B cell (primary cell): ENCODE results near the gene ABCA2. TPM values are rescaled to one million over a fixed set of nuclear protein-coding genes. Genes with fewer than 3 reads are reported as not detected.

Source experiments
- ATAC-seq: fragments of 200-7000 bp; cut with Tn5 transposase; one replicate; pipeline ENCODE4 v1.10.0; 2021; ENCODE audit warnings: low read depth, mild to moderate bottlenecking, moderate number of reproducible peaks, moderate library complexity
- CTCF ChIA-PET: fragments of 350-600 bp; sonication (Branson Sonifier 250); formaldehyde crosslinking; loops from one replicate; lab custom pipeline; 2021; ENCODE audit warnings: antibody characterized with exemption, inconsistent platforms; lab: Charles Lee
- POLR2A ChIA-PET: fragments of 350-600 bp; sonication (Branson Sonifier 250); formaldehyde crosslinking; loops from one replicate; lab custom pipeline; 2021; ENCODE audit warnings: antibody characterized with exemption; lab: Charles Lee
- DNase-seq: peaks from one replicate; pipeline ENCODE4 v3.0.0; 2013
- H2AFZ ChIP-seq: 2 replicates; pipeline ENCODE4 v1.6.1; 2012; ENCODE audit warnings: mild to moderate bottlenecking, low read depth, low read length; ENCODE audit not compliant: insufficient read depth, poor library complexity, severe bottlenecking
- H3K27ac ChIP-seq, 2 donors: 1 replicate in 1 of 2; 2 replicates in 1 of 2; pipeline ENCODE4 v1.5.1; 2012 to 2013; ENCODE audit warnings: low read length in 2 of 2, mild to moderate bottlenecking in 2 of 2, moderate library complexity in 1 of 2
- H3K27me3 ChIP-seq, 4 experiments: fragments of 200-600 bp in 1 of 4; sonication (generic) in 1 of 4; replicated peaks in 1 of 4; 1 replicate in 2 of 4; 2 replicates in 2 of 4; pipeline versions ENCODE4 v1.6.1 to v1.7.0; 2013 to 2016; ENCODE audit warnings: low read length in 3 of 4, mild to moderate bottlenecking in 2 of 4, mixed read lengths in 1 of 4, moderate library complexity in 1 of 4; ENCODE audit not compliant: insufficient read depth in 4 of 4, control insufficient read depth in 3 of 4; ENCODE audit errors: control extremely low read depth in 1 of 4
- H3K36me3 ChIP-seq, 2 experiments: replicated peaks in 1 of 2; 1 replicate in 1 of 2; 2 replicates in 1 of 2; pipeline versions ENCODE4 v1.6.1 to v1.7.1; 2013; ENCODE audit warnings: low read length in 1 of 2; ENCODE audit not compliant: insufficient read depth in 2 of 2, control insufficient read depth in 1 of 2; ENCODE audit errors: control extremely low read depth in 1 of 2, extremely low read depth in 1 of 2
- H3K4me1 ChIP-seq, 2 donors: fragments of 200-600 bp in 1 of 2; sonication (generic) in 1 of 2; 1 replicate in 1 of 2; 2 replicates in 1 of 2; pipeline versions ENCODE4 v1.5.1 to v1.6.1; 2013 to 2017; ENCODE audit warnings: low read length in 2 of 2; ENCODE audit not compliant: control insufficient read depth in 2 of 2, insufficient read depth in 2 of 2
- H3K4me2 ChIP-seq: replicated peaks from 2 replicates; pipeline ENCODE3; 2012; ENCODE audit warnings: mild to moderate bottlenecking, low read depth, low read length; ENCODE audit not compliant: poor library complexity, severe bottlenecking
- H3K4me3 ChIP-seq, 5 experiments: fragments of 200-600 bp in 1 of 5; sonication (generic) in 1 of 5; 1 replicate in 3 of 5; 2 replicates in 2 of 5; pipeline versions ENCODE4 v1.5.1 to v1.7.0; 2011 to 2016; ENCODE audit warnings: low read length in 4 of 5, mild to moderate bottlenecking in 4 of 5, low read depth in 2 of 5, control low read depth in 1 of 5, moderate library complexity in 1 of 5; ENCODE audit not compliant: insufficient read depth in 1 of 5; ENCODE audit errors: control extremely low read depth in 1 of 5, extremely low read depth in 1 of 5
- H3K79me2 ChIP-seq: fragments of 200-600 bp; sonication (generic); one replicate; pipeline ENCODE4 v1.6.0; 2016; ENCODE audit warnings: low read length; ENCODE audit not compliant: control insufficient read depth, insufficient read depth
- H3K9ac ChIP-seq: fragments of 200-600 bp; sonication (generic); 2 replicates; pipeline ENCODE4 v1.6.1; 2017; ENCODE audit warnings: mild to moderate bottlenecking, low read length, moderate library complexity
- H3K9me3 ChIP-seq, 3 donors: one replicate each; pipeline versions ENCODE4 v1.6.1 to v1.7.1; 2013; ENCODE audit warnings: low read length in 2 of 3; ENCODE audit not compliant: control insufficient read depth in 2 of 3, insufficient read depth in 1 of 3; ENCODE audit errors: control extremely low read depth in 1 of 3
- H4K20me1 ChIP-seq: 2 replicates; pipeline ENCODE4 v1.6.0; 2012; ENCODE audit warnings: mild to moderate bottlenecking, low read length; ENCODE audit not compliant: insufficient read depth, control insufficient read depth, poor library complexity, severe bottlenecking
- H3K27ac Mint-ChIP-seq: one replicate; pipeline ENCODE4 v1.8.0; 2021; ENCODE audit warnings: mixed read lengths
- H3K27me3 Mint-ChIP-seq: one replicate; pipeline ENCODE4 v1.8.0; 2021; ENCODE audit warnings: mixed read lengths
- H3K4me1 Mint-ChIP-seq: one replicate; pipeline ENCODE4 v1.8.0; 2021; ENCODE audit warnings: mixed read lengths
- H3K4me3 Mint-ChIP-seq: one replicate; pipeline ENCODE4 v1.8.0; 2021; ENCODE audit warnings: mixed read lengths
- H3K9me3 Mint-ChIP-seq: one replicate; pipeline ENCODE4 v1.8.0; 2022; ENCODE audit warnings: mixed read lengths; ENCODE audit not compliant: insufficient read depth
- EZH2 ChIP-seq: IDR thresholded peaks from 2 replicates; pipeline ENCODE4 v1.6.1; 2012; ENCODE audit warnings: borderline replicate concordance, low read depth, mild to moderate bottlenecking, moderate library complexity, low read length; ENCODE audit not compliant: insufficient read depth, poor library complexity, severe bottlenecking
- WGBS: methylation state at CpG from one replicate; pipeline ENCODE4 v1.1.5; 2013; ENCODE audit warnings: missing lambda C conversion rate; ENCODE audit not compliant: insufficient coverage; 5-methylcytosine and 5-hydroxymethylcytosine counted together
- intact Hi-C: fragments of 100-400 bp; cut with micrococcal nuclease; formaldehyde crosslinking; loops from one replicate; pipeline ENCODE4 v1.10.0; 2022
- polyA plus RNA-seq: library from polyadenylated mRNA; depleted of rRNA; stranded (reverse); fragments of >200 nt; gene quantifications from 2 replicates; pipeline ENCODE4 v1.2.3, GENCODE V29; 2012
- total RNA-seq, 2 donors: library from RNA; stranded (reverse); fragments of 120-200 nt in 1 of 2; gene quantifications; 1 replicate in 1 of 2; 2 replicates in 1 of 2; pipeline versions ENCODE4 v1.2.3 to v1.2.4, GENCODE V29; 2013 to 2022
- TF ChIP-seq, protein P1 (sequence below): fragments of 200-600 bp; IDR thresholded peaks from one replicate; pipeline ENCODE4 v1.8.0; 2022; ENCODE audit warnings: antibody characterized with exemption, mild to moderate bottlenecking

The ABCA2 gene
- total and polyA plus RNA-seq, 2 donors (not counting 1 experiment from before 2014, with no cell fraction given): 30.7 to 61.1 TPM

GRCh38 chr9:136957901-136958300 lies 70.1 kb downstream of the ABCA2 start:
- ChIA-PET POLR2A (no interaction called here), CTCF (no interaction called here)
- no peaks in the 10 kb centered on the region for H3K4me1 ChIP-seq
- DNase-seq (no peak), ATAC-seq (no peak)
- Mint-ChIP-seq H3K4me1 (no peaks in the 10 kb centered on the region), H3K9me3 (no peaks in the 10 kb centered on the region), H3K27me3 (no peaks in the 10 kb centered on the region), H3K27ac (no peak overlapping the region), H3K4me3 (no peak overlapping the region)
- H3K79me2 ChIP-seq: no peaks in the 10 kb centered on the region
- H3K9me3 ChIP-seq: peaks cover 0 to 2% (median 0%) of the 10 kb centered on the region in 3 donors
- no peak overlapping the region for H3K4me2 ChIP-seq
- no peaks in the 10 kb centered on the region for H4K20me1 ChIP-seq
- no peaks in the 10 kb centered on the region for H3K36me3 ChIP-seq
- H3K9ac ChIP-seq: no peak overlapping the region
- H3K27me3 ChIP-seq: peaks cover 0 to 6% (median under 1%) of the 10 kb centered on the region in 4 experiments
- H3K4me3 ChIP-seq: no peak overlapping the region
- H3K27ac ChIP-seq: no peak overlapping the region
- H2AFZ ChIP-seq: no peak overlapping the region
- intact Hi-C loops: no loop called here
- TF ChIP-seq EZH2: no peak
- TF ChIP-seq, protein P1, sequence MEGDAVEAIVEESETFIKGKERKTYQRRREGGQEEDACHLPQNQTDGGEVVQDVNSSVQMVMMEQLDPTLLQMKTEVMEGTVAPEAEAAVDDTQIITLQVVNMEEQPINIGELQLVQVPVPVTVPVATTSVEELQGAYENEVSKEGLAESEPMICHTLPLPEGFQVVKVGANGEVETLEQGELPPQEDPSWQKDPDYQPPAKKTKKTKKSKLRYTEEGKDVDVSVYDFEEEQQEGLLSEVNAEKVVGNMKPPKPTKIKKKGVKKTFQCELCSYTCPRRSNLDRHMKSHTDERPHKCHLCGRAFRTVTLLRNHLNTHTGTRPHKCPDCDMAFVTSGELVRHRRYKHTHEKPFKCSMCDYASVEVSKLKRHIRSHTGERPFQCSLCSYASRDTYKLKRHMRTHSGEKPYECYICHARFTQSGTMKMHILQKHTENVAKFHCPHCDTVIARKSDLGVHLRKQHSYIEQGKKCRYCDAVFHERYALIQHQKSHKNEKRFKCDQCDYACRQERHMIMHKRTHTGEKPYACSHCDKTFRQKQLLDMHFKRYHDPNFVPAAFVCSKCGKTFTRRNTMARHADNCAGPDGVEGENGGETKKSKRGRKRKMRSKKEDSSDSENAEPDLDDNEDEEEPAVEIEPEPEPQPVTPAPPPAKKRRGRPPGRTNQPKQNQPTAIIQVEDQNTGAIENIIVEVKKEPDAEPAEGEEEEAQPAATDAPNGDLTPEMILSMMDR: no peak
- 89% methylated on average over 5 of the region's 6 CpGs for WGBS

GRCh38 chr9:136957461-136957860 lies 70.6 kb downstream of the ABCA2 start:
- intact Hi-C loops: no loop called here
- DNase-seq: no peak
- H3K4me1 ChIP-seq: no peaks in the 10 kb centered on the region

More at GRCh38 chr9:136957461-136957860, 70.6 kb downstream of the ABCA2 start:
- H3K27me3 Mint-ChIP-seq: no peaks in the 10 kb centered on the region
- H3K4me1 Mint-ChIP-seq: no peaks in the 10 kb centered on the region
- 100% methylated on average over 1 of the region's 1 CpG for WGBS
- no peak overlapping the region for H3K27ac ChIP-seq
- H3K36me3 ChIP-seq: no peaks in the 10 kb centered on the region
- TF ChIP-seq EZH2: no peak
- TF ChIP-seq, protein P1: no peak
- no peak for ATAC-seq
- H3K4me2 ChIP-seq: no peak overlapping the region
- no peaks in the 10 kb centered on the region for H4K20me1 ChIP-seq
- no peak overlapping the region for H3K4me3 ChIP-seq
- H3K9me3 Mint-ChIP-seq: no peaks in the 10 kb centered on the region
- H3K4me3 Mint-ChIP-seq: no peak overlapping the region
- H3K27ac Mint-ChIP-seq: no peak overlapping the region
- H3K27me3 ChIP-seq: peaks cover 0 to 6% (median under 1%) of the 10 kb centered on the region in 4 experiments
- ChIA-PET POLR2A (no interaction called here), CTCF (no interaction called here)
- no peaks in the 10 kb centered on the region for H3K79me2 ChIP-seq
- H2AFZ ChIP-seq: no peak overlapping the region
- H3K9me3 ChIP-seq: peaks cover 0 to 2% (median 0%) of the 10 kb centered on the region in 3 donors
- H3K9ac ChIP-seq: no peak overlapping the region

Other genes starting within 250 kb of the ABCA2 start
Only the 30 nearest of the 38 such genes appear.
- gene AJM1, start 185.8 kb downstream of the ABCA2 start, total RNA-seq: 2.3 and 2.9 TPM in 2 replicates
- gene AJM1, start 185.8 kb downstream of the ABCA2 start, polyA plus RNA-seq: 1.2 and 1.7 TPM in 2 replicates
- 33.1 and 36.5 TPM in 2 replicates for gene PHPT1, start 178.8 kb downstream of the ABCA2 start, total RNA-seq
- 21.9 and 37.2 TPM in 2 replicates for gene PHPT1, start 178.8 kb downstream of the ABCA2 start, polyA plus RNA-seq
- 5.4 and 7.6 TPM in 2 replicates for gene MAMDC4, start 175.9 kb downstream of the ABCA2 start, total RNA-seq
- gene MAMDC4, start 175.9 kb downstream of the ABCA2 start, polyA plus RNA-seq: 5.3 and 6.8 TPM in 2 replicates
- 259 and 261 TPM in 2 replicates for gene EDF1, start 161.9 kb downstream of the ABCA2 start, total RNA-seq
- gene EDF1, start 161.9 kb downstream of the ABCA2 start, polyA plus RNA-seq: 317 and 360 TPM in 2 replicates
- 54.5 and 55.4 TPM in 2 replicates for gene TRAF2, start 141.7 kb downstream of the ABCA2 start, total RNA-seq
- 25.5 and 35.5 TPM in 2 replicates for gene TRAF2, start 141.7 kb downstream of the ABCA2 start, polyA plus RNA-seq
- gene FBXW5, start 83.5 kb downstream of the ABCA2 start, total RNA-seq: 99.6 and 102 TPM in 2 replicates
- gene FBXW5, start 83.5 kb downstream of the ABCA2 start, polyA plus RNA-seq: 156 and 195 TPM in 2 replicates
- 1.7 and 2.8 TPM in 2 replicates for gene C8G, start 83.0 kb downstream of the ABCA2 start, total RNA-seq
- gene C8G, start 83.0 kb downstream of the ABCA2 start, polyA plus RNA-seq: 0.65 and 2.8 TPM in 2 replicates
- 1.9 and 2.6 TPM in 2 replicates for gene LCN12, start 76.0 kb downstream of the ABCA2 start, total RNA-seq
- gene LCN12, start 76.0 kb downstream of the ABCA2 start, polyA plus RNA-seq: 1.5 and 2.4 TPM in 2 replicates
- not detected in 2 replicates for gene PTGDS, start 50.7 kb downstream of the ABCA2 start, total RNA-seq
- 0.13 and 0.25 TPM in 2 replicates for gene PTGDS, start 50.7 kb downstream of the ABCA2 start, polyA plus RNA-seq
- not detected in 2 replicates for gene LCNL1, start 45.2 kb downstream of the ABCA2 start, total RNA-seq
- 0.06 TPM in 1 of 2 replicates, not detected in the other for gene LCNL1, start 45.2 kb downstream of the ABCA2 start, polyA plus RNA-seq
- gene PAXX, start 35.8 kb downstream of the ABCA2 start, total RNA-seq: 73.0 and 74.8 TPM in 2 replicates
- 126 and 167 TPM in 2 replicates for gene PAXX, start 35.8 kb downstream of the ABCA2 start, polyA plus RNA-seq
- gene CLIC3, start 31.7 kb downstream of the ABCA2 start, total RNA-seq: 1.1 TPM in 2 replicates
- 1.9 and 2.1 TPM in 2 replicates for gene CLIC3, start 31.7 kb downstream of the ABCA2 start, polyA plus RNA-seq
- 7.0 and 8.2 TPM in 2 replicates for gene FUT7, start 3.9 kb upstream of the ABCA2 start, total RNA-seq
- 2.6 and 7.3 TPM in 2 replicates for gene FUT7, start 3.9 kb upstream of the ABCA2 start, polyA plus RNA-seq
- 0.17 and 0.39 TPM in 2 replicates for gene NPDC1, start 17.9 kb upstream of the ABCA2 start, total RNA-seq
- 0.19 and 3.0 TPM in 2 replicates for gene NPDC1, start 17.9 kb upstream of the ABCA2 start, polyA plus RNA-seq
- not detected in 2 replicates for gene ENTPD2, start 25.8 kb upstream of the ABCA2 start, total RNA-seq
- gene ENTPD2, start 25.8 kb upstream of the ABCA2 start, polyA plus RNA-seq: not detected in 2 replicates
- 0.39 and 0.73 TPM in 2 replicates for gene SAPCD2, start 42.3 kb upstream of the ABCA2 start, total RNA-seq
- 0.45 and 0.69 TPM in 2 replicates for gene SAPCD2, start 42.3 kb upstream of the ABCA2 start, polyA plus RNA-seq
- 47.6 and 55.8 TPM in 2 replicates for gene UAP1L1, start 49.3 kb upstream of the ABCA2 start, total RNA-seq
- gene UAP1L1, start 49.3 kb upstream of the ABCA2 start, polyA plus RNA-seq: 29.1 and 38.1 TPM in 2 replicates
- gene MAN1B1, start 58.7 kb upstream of the ABCA2 start, total RNA-seq: 68.4 and 80.9 TPM in 2 replicates
- 47.0 and 53.1 TPM in 2 replicates for gene MAN1B1, start 58.7 kb upstream of the ABCA2 start, polyA plus RNA-seq
- 324 and 335 TPM in 2 replicates for gene DPP7, start 86.5 kb upstream of the ABCA2 start, total RNA-seq
- 506 and 546 TPM in 2 replicates for gene DPP7, start 86.5 kb upstream of the ABCA2 start, polyA plus RNA-seq
- gene GRIN1, start 110.9 kb upstream of the ABCA2 start, total RNA-seq: not detected in 2 replicates
- 0.04 TPM in 1 of 2 replicates, not detected in the other for gene GRIN1, start 110.9 kb upstream of the ABCA2 start, polyA plus RNA-seq
- gene LRRC26, start 141.8 kb upstream of the ABCA2 start, total RNA-seq: not detected in 2 replicates
- gene LRRC26, start 141.8 kb upstream of the ABCA2 start, polyA plus RNA-seq: not detected in 2 replicates
- not detected in 2 replicates for gene TMEM210, start 143.8 kb upstream of the ABCA2 start, total RNA-seq
- not detected in 2 replicates for gene TMEM210, start 143.8 kb upstream of the ABCA2 start, polyA plus RNA-seq
- 121 and 129 TPM in 2 replicates for gene ANAPC2, start 160.3 kb upstream of the ABCA2 start, total RNA-seq
- 127 and 138 TPM in 2 replicates for gene ANAPC2, start 160.3 kb upstream of the ABCA2 start, polyA plus RNA-seq
- gene SSNA1, start 160.4 kb upstream of the ABCA2 start, total RNA-seq: 52.9 and 53.6 TPM in 2 replicates
- gene SSNA1, start 160.4 kb upstream of the ABCA2 start, polyA plus RNA-seq: 99.0 and 129 TPM in 2 replicates
- 16.3 and 19.3 TPM in 2 replicates for gene TPRN, start 172.5 kb upstream of the ABCA2 start, total RNA-seq
- gene TPRN, start 172.5 kb upstream of the ABCA2 start, polyA plus RNA-seq: 5.7 and 6.4 TPM in 2 replicates
- gene TMEM203, start 177.4 kb upstream of the ABCA2 start, total RNA-seq: 35.7 and 38.0 TPM in 2 replicates
- gene TMEM203, start 177.4 kb upstream of the ABCA2 start, polyA plus RNA-seq: 16.1 and 20.6 TPM in 2 replicates
- 37.3 and 40.9 TPM in 2 replicates for gene NDOR1, start 177.5 kb upstream of the ABCA2 start, total RNA-seq
- 36.4 and 37.6 TPM in 2 replicates for gene NDOR1, start 177.5 kb upstream of the ABCA2 start, polyA plus RNA-seq
- 1.1 and 1.4 TPM in 2 replicates for gene RNF208, start 194.0 kb upstream of the ABCA2 start, total RNA-seq
- gene RNF208, start 194.0 kb upstream of the ABCA2 start, polyA plus RNA-seq: 0.97 and 1.1 TPM in 2 replicates
- 0.22 and 0.32 TPM in 2 replicates for gene CYSRT1, start 196.9 kb upstream of the ABCA2 start, total RNA-seq
- gene CYSRT1, start 196.9 kb upstream of the ABCA2 start, polyA plus RNA-seq: 0.51 and 0.68 TPM in 2 replicates
- not detected in 2 replicates for gene RNF224, start 199.3 kb upstream of the ABCA2 start, total RNA-seq
- gene RNF224, start 199.3 kb upstream of the ABCA2 start, polyA plus RNA-seq: not detected in 2 replicates